HG03342 (cell line): ENCODE measurements around the gene KIF26B.

Experiments
- ATAC-seq: cut with Tn5 transposase; IDR thresholded peaks from one replicate; pipeline ENCODE4 v1.9.1; 2021; ENCODE audit warnings: mild to moderate bottlenecking, moderate library complexity; ENCODE audit not compliant: unreplicated experiment

The KIF26B gene

GRCh38 chr1:245484176-245484575 is 329.4 kb downstream of the KIF26B start:
- ATAC-seq = no peak

- ATAC-seq = no peak
Observed at GRCh38 chr1:245485996-245486395, 331.2 kb downstream of the KIF26B start.

- no peak for ATAC-seq
Observed at GRCh38 chr1:245486775-245487470, 332.1 kb downstream of the KIF26B start.

GRCh38 chr1:245488346-245489129 is 333.8 kb downstream of the KIF26B start:
- ATAC-seq = no peak

- no peak for ATAC-seq
Observed at GRCh38 chr1:245489838-245490237, 335.1 kb downstream of the KIF26B start.

- no peak for ATAC-seq
Observed at GRCh38 chr1:245493029-245493428, 338.2 kb downstream of the KIF26B start.

- no peak for ATAC-seq
Observed at GRCh38 chr1:245495681-245496080, 340.9 kb downstream of the KIF26B start.

- ATAC-seq = no peak
Observed at GRCh38 chr1:245500546-245500945, 345.8 kb downstream of the KIF26B start.

GRCh38 chr1:245501633-245502032 is 346.8 kb downstream of the KIF26B start:
- no peak for ATAC-seq

- no peak for ATAC-seq
Observed at GRCh38 chr1:245503548-245503947, 348.8 kb downstream of the KIF26B start.

- ATAC-seq = no peak
Observed at GRCh38 chr1:245510144-245510543, 355.4 kb downstream of the KIF26B start.

- ATAC-seq = no peak
Observed at GRCh38 chr1:245512181-245512888, 357.6 kb downstream of the KIF26B start.

- no peak for ATAC-seq
Observed at GRCh38 chr1:245512980-245513578, 358.3 kb downstream of the KIF26B start.

- ATAC-seq = no peak
Observed at GRCh38 chr1:245516284-245516759, 361.5 kb downstream of the KIF26B start.

GRCh38 chr1:245520611-245521010 is 365.8 kb downstream of the KIF26B start:
- no peak for ATAC-seq

GRCh38 chr1:245526141-245526540 is 371.4 kb downstream of the KIF26B start:
- ATAC-seq = no peak

- ATAC-seq = no peak
Observed at GRCh38 chr1:245528258-245528635, 373.5 kb downstream of the KIF26B start.

- no peak for ATAC-seq
Observed at GRCh38 chr1:245530937-245531336, 376.2 kb downstream of the KIF26B start.

GRCh38 chr1:245537992-245538391 is 383.2 kb downstream of the KIF26B start:
- no peak for ATAC-seq

GRCh38 chr1:245538671-245539070 is 383.9 kb downstream of the KIF26B start:
- ATAC-seq = no peak

- ATAC-seq = no peak
Observed at GRCh38 chr1:245541369-245541768, 386.6 kb downstream of the KIF26B start.
